Trophoblast cell (in vitro differentiated cells and primary cell): ENCODE data around the gene APLN.

Experiments
- DNase-seq, 2 donors: peaks; one replicate each; pipeline ENCODE4 v3.0.0-alpha.2; 2016
- H2AFZ ChIP-seq: 2 replicates; pipeline ENCODE4 v1.6.1; 2013; ENCODE audit warnings: low read length, moderate library complexity, mild to moderate bottlenecking; ENCODE audit not compliant: insufficient read depth, poor library complexity
- H2AK5ac ChIP-seq: 2 replicates; pipeline ENCODE4 v1.6.1; 2013; ENCODE audit warnings: mild to moderate bottlenecking, low read length
- H2BK120ac ChIP-seq: 2 replicates; pipeline ENCODE4 v1.6.1; 2013; ENCODE audit warnings: low read length, mild to moderate bottlenecking, moderate library complexity; ENCODE audit not compliant: insufficient read depth, poor library complexity
- H2BK12ac ChIP-seq: 2 replicates; pipeline ENCODE4 v1.6.1; 2013; ENCODE audit warnings: mild to moderate bottlenecking, low read length, moderate library complexity
- H2BK5ac ChIP-seq: 2 replicates; pipeline ENCODE4 v1.6.1; 2013; ENCODE audit warnings: low read length, low read depth, moderate library complexity, mild to moderate bottlenecking; ENCODE audit not compliant: poor library complexity
- H3K14ac ChIP-seq: 2 replicates; pipeline ENCODE4 v1.6.1; 2013; ENCODE audit warnings: mild to moderate bottlenecking, low read length
- H3K18ac ChIP-seq: 2 replicates; pipeline ENCODE4 v1.6.1; 2013; ENCODE audit warnings: mild to moderate bottlenecking, low read length
- H3K23ac ChIP-seq: 2 replicates; pipeline ENCODE4 v1.6.1; 2013; ENCODE audit warnings: low read length
- H3K27ac ChIP-seq: 2 replicates; pipeline ENCODE4 v1.5.1; 2013; ENCODE audit warnings: low read depth, mild to moderate bottlenecking, inconsistent platforms, low read length, moderate library complexity
- H3K27me3 ChIP-seq: 2 replicates; pipeline ENCODE4 v1.6.1; 2013; ENCODE audit warnings: inconsistent platforms, mild to moderate bottlenecking, low read length, moderate library complexity; ENCODE audit not compliant: insufficient read depth
- H3K36me3 ChIP-seq, 2 experiments: 1 replicate in 1 of 2; 2 replicates in 1 of 2; pipeline ENCODE4 v1.6.1; 2013; ENCODE audit warnings: low read length in 2 of 2, mild to moderate bottlenecking in 2 of 2, moderate library complexity in 1 of 2; ENCODE audit not compliant: insufficient read depth in 2 of 2, control insufficient read depth in 1 of 2
- H3K4ac ChIP-seq: 2 replicates; pipeline ENCODE4 v1.6.1; 2013; ENCODE audit warnings: low read depth, mild to moderate bottlenecking, low read length, moderate library complexity
- H3K4me1 ChIP-seq, 2 experiments: 1 replicate in 1 of 2; 2 replicates in 1 of 2; pipeline ENCODE4 v1.6.1; 2013; ENCODE audit warnings: low read length in 2 of 2, mild to moderate bottlenecking in 2 of 2, moderate library complexity in 1 of 2; ENCODE audit not compliant: insufficient read depth in 2 of 2, control insufficient read depth in 1 of 2
- H3K4me2 ChIP-seq: 2 replicates; pipeline ENCODE4 v1.6.1; 2013; ENCODE audit warnings: inconsistent platforms, mild to moderate bottlenecking, low read length, moderate library complexity
- H3K4me3 ChIP-seq: 2 replicates; pipeline ENCODE4 v1.5.1; 2013; ENCODE audit warnings: mild to moderate bottlenecking, low read depth, low read length, inconsistent platforms
- H3K79me1 ChIP-seq: one replicate; pipeline ENCODE4 v1.6.1; 2013; ENCODE audit warnings: low read length
- H3K79me2 ChIP-seq: 2 replicates; pipeline ENCODE4 v1.6.1; 2013; ENCODE audit warnings: low read length, mild to moderate bottlenecking; ENCODE audit not compliant: control insufficient read depth, insufficient read depth, poor library complexity
- H3K9ac ChIP-seq: 2 replicates; pipeline ENCODE4 v1.6.1; 2013; ENCODE audit warnings: mild to moderate bottlenecking, low read length
- H3K9me3 ChIP-seq: 2 replicates; pipeline ENCODE4 v1.6.1; 2013; ENCODE audit warnings: low read depth, mild to moderate bottlenecking, control low read depth, inconsistent platforms, low read length; ENCODE audit not compliant: insufficient read depth
- H4K12ac ChIP-seq: 2 replicates; pipeline ENCODE4 v1.6.1; 2013; ENCODE audit warnings: low read depth, mild to moderate bottlenecking, low read length, moderate library complexity
- H4K8ac ChIP-seq: 2 replicates; pipeline ENCODE4 v1.6.1; 2013; ENCODE audit warnings: low read depth, mild to moderate bottlenecking, low read length, moderate library complexity
- H4K91ac ChIP-seq: one replicate; pipeline ENCODE4 v1.6.1; 2013; ENCODE audit warnings: low read depth, mild to moderate bottlenecking, low read length, moderate library complexity
- WGBS: extraction: QIAGEN DNeasy Blood & Tissue Kit; methylation state at CpG from one replicate; pipeline ENCODE4 v1.1.7; 2013; ENCODE audit warnings: missing lambda C conversion rate; ENCODE audit not compliant: insufficient read length, insufficient coverage; ENCODE audit errors: extremely low coverage; 5-methylcytosine and 5-hydroxymethylcytosine counted together

Gene APLN

DNA sequence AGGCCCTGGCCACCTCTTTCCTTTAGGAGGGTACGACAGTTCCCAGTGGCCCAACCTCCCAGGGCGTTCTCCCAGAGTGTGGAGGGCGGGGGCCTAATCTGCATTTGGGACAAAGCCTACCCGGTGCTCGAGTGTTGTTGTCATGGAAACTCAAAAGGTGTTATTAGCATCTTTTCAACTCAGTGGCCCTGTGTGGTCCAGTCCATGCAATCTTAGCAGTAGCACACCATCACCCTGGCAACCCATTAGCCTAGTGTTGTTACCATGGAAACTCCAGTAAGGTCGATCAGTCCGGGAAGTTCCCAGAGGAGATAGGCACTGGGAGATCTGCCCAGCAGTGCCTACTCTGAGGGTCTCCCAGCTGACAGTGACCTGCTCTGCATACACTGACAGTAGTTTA is 20.2 kb downstream of the APLN start:
- Histone ChIP-seq H3K9me3 (no peaks in the 10 kb centered on the region), H4K12ac (no peak overlapping the region), H3K4me3 (no peak overlapping the region), H3K4me1 (peaks cover 0 to 3% of the 10 kb centered on the region in 2 experiments), H4K8ac (no peak overlapping the region), H2BK5ac (no peak overlapping the region), H3K4me2 (no peak overlapping the region), H3K9ac (no peak overlapping the region), H2AFZ (no peak overlapping the region), H3K14ac (no peak overlapping the region), H3K79me2 (no peaks in the 10 kb centered on the region), H3K4ac (no peak overlapping the region), H3K27ac (no peak overlapping the region), H2BK12ac (no peak overlapping the region), H3K23ac (no peak overlapping the region), H3K18ac (no peak overlapping the region), H2AK5ac (no peak overlapping the region), H3K27me3 (no peaks in the 10 kb centered on the region), H3K36me3 (no peaks in the 10 kb centered on the region), H4K91ac (no peak overlapping the region), H2BK120ac (no peak overlapping the region), H3K79me1 (no peaks in the 10 kb centered on the region)
- DNase-seq: no peak
- WGBS: no CpG with 5 or more reads among the region's 7 CpGs

DNA sequence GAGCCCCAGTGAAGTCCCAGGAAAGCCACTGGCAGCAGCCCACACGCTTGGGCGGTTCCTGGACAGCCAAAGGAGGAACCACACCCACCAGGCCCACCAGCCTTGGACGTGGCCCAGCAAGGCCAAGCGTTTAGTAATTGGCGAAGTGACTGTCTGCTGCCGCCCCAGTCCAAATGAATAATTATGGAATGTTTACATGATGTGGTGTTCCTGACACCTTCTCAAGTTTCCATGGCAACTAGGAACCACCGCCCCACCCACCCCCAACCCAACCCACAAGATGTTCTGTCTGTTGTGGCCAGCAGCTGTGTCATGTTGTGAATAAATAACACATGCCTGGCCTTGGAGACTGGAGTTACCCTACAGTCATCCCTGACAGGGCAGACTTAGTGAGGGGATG is 22.3 kb downstream of the APLN start:
- Histone ChIP-seq H2BK12ac (no peak overlapping the region), H3K9ac (no peak overlapping the region), H4K91ac (no peak overlapping the region), H2AK5ac (no peak overlapping the region), H3K4ac (no peak overlapping the region), H3K36me3 (no peaks in the 10 kb centered on the region), H2BK5ac (no peak overlapping the region), H3K27me3 (no peaks in the 10 kb centered on the region), H3K23ac (no peak overlapping the region), H2BK120ac (no peak overlapping the region), H2AFZ (no peak overlapping the region), H3K4me2 (no peak overlapping the region), H4K8ac (no peak overlapping the region), H3K18ac (no peak overlapping the region), H4K12ac (no peak overlapping the region), H3K14ac (no peak overlapping the region), H3K79me1 (no peaks in the 10 kb centered on the region), H3K27ac (no peak overlapping the region), H3K9me3 (no peaks in the 10 kb centered on the region), H3K4me1 (peaks cover 0 to 3% of the 10 kb centered on the region in 2 experiments), H3K4me3 (no peak overlapping the region), H3K79me2 (no peaks in the 10 kb centered on the region)
- DNase-seq: no peak
- WGBS: no CpG with 5 or more reads among the region's 7 CpGs

DNA sequence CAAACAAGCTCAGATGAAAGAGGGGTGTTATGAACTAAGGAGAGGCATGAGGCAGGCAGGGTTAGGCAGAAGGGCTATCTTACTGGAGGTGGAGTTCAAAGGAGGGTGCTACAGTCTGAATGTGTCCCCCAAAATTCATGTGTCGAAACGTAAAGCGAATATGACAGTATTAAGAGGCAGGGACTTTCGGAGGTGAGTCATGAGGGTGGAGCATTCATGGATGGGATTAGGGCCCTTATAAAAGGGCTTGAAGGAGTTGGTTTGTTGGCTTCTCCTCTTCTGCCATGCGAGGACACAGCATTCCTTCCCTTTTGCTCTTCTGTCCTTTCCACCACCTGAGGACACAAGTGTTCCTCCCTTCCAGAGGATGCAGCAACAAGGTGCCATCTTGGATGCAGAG is 22.9 kb downstream of the APLN start:
- no peak for DNase-seq
- Histone ChIP-seq H3K18ac (no peak overlapping the region), H3K14ac (no peak overlapping the region), H3K27me3 (no peaks in the 10 kb centered on the region), H3K9ac (no peak overlapping the region), H3K27ac (no peak overlapping the region), H2BK5ac (no peak overlapping the region), H2AK5ac (no peak overlapping the region), H4K8ac (no peak overlapping the region), H2BK120ac (no peak overlapping the region), H3K4ac (no peak overlapping the region), H3K79me2 (no peaks in the 10 kb centered on the region), H3K4me3 (no peak overlapping the region), H3K79me1 (no peaks in the 10 kb centered on the region), H2BK12ac (no peak overlapping the region), H2AFZ (no peak overlapping the region), H3K23ac (no peak overlapping the region), H3K4me2 (no peak overlapping the region), H4K91ac (no peak overlapping the region), H3K36me3 (no peaks in the 10 kb centered on the region), H3K4me1 (peaks cover 0 to 3% of the 10 kb centered on the region in 2 experiments), H4K12ac (no peak overlapping the region), H3K9me3 (no peaks in the 10 kb centered on the region)
- no CpG with 5 or more reads among the region's 5 CpGs for WGBS

DNA sequence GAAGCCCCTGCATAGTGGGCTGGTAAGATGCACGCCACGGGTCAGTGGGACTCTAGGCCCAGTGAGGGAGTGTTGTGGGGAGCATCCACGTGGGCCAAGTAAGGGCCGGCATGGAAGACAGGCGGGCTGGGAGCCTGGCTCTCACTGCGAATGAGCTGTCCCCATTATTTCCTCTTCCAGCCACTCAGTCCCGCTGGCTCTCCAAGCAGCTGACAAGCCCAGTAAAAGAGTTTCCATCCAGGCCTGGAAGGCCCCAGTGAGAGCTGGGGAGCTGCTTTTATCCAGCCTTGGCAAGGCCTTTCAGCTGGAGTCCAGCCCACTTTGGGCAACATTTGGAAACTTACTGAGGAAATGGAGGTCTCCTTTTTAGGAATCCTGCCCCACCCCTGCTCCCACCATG is 24.9 kb downstream of the APLN start:
- H2BK5ac ChIP-seq: no peak overlapping the region
- WGBS: no CpG with 5 or more reads among the region's 7 CpGs
- no peak overlapping the region for H3K9ac ChIP-seq
- H2AK5ac ChIP-seq: no peak overlapping the region
- no peak overlapping the region for H3K4me3 ChIP-seq
- no peaks in the 10 kb centered on the region for H3K36me3 ChIP-seq
- no peak overlapping the region for H4K8ac ChIP-seq
- H3K4me1 ChIP-seq: peaks cover 0 to 2% of the 10 kb centered on the region in 2 experiments
- DNase-seq: no peak
- H3K9me3 ChIP-seq: no peaks in the 10 kb centered on the region
- H4K91ac ChIP-seq: no peak overlapping the region
- H2BK120ac ChIP-seq: no peak overlapping the region
- no peak overlapping the region for H3K27ac ChIP-seq
- no peak overlapping the region for H3K14ac ChIP-seq
- H3K79me2 ChIP-seq: no peaks in the 10 kb centered on the region
- no peak overlapping the region for H3K18ac ChIP-seq
- no peaks in the 10 kb centered on the region for H3K79me1 ChIP-seq
- no peak overlapping the region for H4K12ac ChIP-seq
- no peak overlapping the region for H3K4ac ChIP-seq
- H2BK12ac ChIP-seq: no peak overlapping the region
- no peaks in the 10 kb centered on the region for H3K27me3 ChIP-seq
- H2AFZ ChIP-seq: no peak overlapping the region
- no peak overlapping the region for H3K4me2 ChIP-seq
- no peak overlapping the region for H3K23ac ChIP-seq
